Suppressor macrophage treated with lipopolysaccharide for 1 hour (primary cell): ENCODE results near the gene ZRANB3.

ENCODE experiments used
- DNase-seq, 3 donors: peaks; one replicate each; pipeline ENCODE4 v3.0.0-alpha.2; 2020 to 2022

Gene ZRANB3

GRCh38 chr2:135246711-135247270 lies 284.2 kb downstream of the ZRANB3 start:
- no peak for DNase-seq

DNA sequence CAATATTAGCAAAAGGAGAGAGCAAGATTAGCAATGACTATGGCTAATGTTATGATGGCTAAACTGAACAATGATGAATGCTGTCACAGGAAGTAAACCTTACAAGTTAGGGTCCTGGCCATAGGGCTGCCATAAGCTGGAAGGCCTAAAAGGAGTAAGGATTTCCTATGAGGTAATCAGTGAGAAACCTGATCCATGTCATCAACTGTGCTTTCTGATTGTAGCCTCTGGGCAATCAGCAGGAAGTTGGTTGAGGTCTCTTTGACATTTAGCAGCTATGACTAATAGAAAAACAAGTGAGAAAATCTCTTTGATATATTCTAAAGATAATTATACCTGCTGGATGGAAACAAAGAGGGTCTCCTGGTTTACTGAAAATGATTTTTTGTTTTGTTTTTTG lies 285.9 kb downstream of the ZRANB3 start:
- no peak for DNase-seq

- no peak for DNase-seq
Observed at GRCh38 chr2:135238651-135239050, 292.4 kb downstream of the ZRANB3 start.

DNA sequence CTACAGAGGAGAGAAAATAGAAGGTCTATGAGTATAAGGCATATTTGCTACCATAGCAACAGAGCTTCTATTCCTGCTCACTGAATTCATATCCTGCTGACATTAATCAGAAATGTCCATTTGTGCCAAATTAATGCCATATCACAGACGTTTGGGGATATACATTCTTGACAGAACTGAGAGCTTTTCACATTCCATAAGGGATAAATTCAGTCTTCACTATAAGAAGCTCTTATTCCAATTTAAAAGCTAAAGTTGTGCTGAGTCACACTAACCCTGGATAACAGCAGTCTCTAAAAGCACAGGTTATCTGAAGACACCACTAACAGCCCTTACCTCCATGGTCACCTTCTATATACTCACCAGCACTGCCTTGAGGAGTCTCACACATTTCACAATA lies 300.9 kb downstream of the ZRANB3 start:
- no peak for DNase-seq

DNA sequence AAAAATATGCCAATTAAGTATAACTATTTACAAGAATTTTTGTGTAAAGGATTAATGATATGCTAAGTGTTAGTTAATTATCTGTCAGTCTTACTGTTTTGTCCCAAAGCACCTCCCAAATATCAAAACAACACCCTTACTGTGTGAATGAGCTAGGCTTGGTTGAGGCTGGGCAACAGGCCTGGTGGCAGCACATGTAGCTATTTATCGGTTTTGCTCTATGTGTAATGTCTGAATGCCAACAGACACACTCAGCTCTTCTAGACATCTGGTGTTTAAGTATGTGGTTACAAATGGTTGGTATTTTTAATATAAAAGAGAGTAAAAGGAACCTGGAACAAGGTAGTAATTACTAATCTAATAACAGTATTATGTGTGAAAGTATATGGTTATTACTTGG lies 303.6 kb downstream of the ZRANB3 start:
- no peak for DNase-seq

DNA sequence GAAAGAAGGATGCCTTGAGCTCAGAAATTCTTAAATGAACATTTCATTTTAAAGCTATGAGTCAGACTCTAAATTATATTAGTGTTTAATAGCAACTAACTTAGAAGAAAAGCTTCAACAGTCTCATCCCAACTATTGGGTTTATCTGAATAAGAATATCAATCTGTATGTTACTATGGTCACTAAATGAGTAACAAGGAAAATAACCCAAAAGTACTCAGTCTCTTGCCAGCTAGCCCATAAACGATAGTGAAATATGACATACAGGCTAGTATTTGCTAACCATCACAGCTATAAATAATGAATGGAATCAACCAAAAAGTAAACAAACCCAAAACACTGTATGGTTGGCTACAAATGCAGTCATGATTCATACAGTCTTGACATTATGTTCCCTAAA lies 304.1 kb downstream of the ZRANB3 start:
- no peak for DNase-seq

DNA sequence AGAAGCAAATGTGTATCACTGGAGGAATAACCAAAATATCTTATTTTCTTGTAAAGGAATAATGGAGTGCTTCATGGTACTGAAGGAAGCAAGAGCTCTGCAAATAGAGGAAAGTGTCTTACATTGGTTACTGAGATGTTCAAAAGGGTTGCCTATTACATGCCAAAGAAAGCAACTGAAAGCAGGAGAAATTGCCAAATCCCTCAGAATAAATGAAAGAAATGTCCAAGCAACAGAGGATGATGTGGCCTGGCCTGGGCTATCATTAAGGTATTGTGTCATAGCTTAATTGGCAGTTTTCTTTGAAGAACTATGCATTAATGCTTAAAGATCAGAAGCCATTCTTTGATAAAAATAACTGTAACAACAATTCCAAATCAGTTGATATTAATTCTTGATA lies 305.2 kb downstream of the ZRANB3 start:
- DNase-seq: no peak

DNA sequence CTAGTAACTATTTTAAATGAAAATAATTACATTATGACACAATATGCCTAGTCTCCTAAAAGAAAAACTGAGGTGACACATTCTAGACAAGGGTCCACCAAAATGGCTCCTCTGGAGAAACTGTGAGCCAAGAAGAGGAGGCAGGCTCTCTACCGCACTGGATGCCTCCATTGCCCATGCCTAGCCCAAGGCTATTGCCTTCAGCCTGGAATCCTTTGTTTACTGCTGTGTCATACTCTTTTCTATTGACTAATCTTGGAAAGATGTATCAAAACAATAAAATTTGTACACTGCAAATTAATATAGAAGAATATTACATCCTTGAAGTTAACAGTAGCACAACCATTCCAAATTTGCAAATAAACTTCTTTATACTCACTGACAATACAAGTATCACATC lies 311.8 kb downstream of the ZRANB3 start:
- no peak for DNase-seq

- no peak for DNase-seq
Observed at GRCh38 chr2:135218426-135218825, 312.6 kb downstream of the ZRANB3 start.

DNA sequence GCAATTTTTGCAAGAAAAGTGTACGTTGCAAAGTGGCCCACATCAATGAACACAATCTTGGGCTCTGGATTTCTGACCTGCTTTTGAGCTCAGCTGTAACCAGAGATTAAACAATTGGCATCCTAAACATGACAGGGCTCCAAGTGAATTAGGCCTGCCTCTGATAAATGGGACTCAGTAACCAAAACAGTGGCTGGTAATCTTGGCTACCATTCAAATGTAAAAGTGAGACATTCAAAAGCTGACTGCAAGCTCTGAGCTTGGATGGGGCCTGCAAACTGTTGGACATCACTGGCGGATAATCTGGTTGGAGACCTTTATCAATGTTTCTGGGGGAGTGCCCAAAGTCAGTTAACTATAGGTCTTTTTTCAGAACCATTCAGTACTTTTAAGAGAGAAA lies 318.3 kb downstream of the ZRANB3 start:
- DNase-seq: no peak

DNA sequence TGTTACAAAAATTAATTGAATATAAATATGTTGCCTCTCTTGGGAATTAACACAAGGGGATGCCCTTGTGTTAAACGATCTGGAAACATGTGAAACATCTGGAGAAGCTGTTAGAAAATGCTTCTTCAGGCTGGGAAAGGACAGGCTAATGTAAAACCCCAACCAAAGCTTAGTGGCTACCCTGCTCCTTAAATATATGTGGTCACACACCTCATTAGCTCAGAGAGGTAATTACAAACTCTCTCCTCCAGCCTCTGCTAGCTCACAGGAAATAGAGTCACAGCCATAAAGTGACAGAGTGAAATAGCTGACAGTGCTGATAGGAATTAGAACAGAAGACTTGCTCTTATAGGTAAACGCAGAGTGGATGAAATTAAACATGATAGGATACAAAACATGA lies 323.0 kb downstream of the ZRANB3 start:
- no peak for DNase-seq

- no peak for DNase-seq
Observed at GRCh38 chr2:135203944-135204343, 327.1 kb downstream of the ZRANB3 start.

- no peak for DNase-seq
Observed at GRCh38 chr2:135202751-135203150, 328.3 kb downstream of the ZRANB3 start.

- no peak for DNase-seq
Observed at GRCh38 chr2:135198481-135198880, 332.5 kb downstream of the ZRANB3 start.

GRCh38 chr2:135190799-135191198 lies 340.2 kb downstream of the ZRANB3 start:
- no peak for DNase-seq

GRCh38 chr2:135189148-135189547 lies 341.9 kb downstream of the ZRANB3 start:
- DNase-seq: no peak

DNA sequence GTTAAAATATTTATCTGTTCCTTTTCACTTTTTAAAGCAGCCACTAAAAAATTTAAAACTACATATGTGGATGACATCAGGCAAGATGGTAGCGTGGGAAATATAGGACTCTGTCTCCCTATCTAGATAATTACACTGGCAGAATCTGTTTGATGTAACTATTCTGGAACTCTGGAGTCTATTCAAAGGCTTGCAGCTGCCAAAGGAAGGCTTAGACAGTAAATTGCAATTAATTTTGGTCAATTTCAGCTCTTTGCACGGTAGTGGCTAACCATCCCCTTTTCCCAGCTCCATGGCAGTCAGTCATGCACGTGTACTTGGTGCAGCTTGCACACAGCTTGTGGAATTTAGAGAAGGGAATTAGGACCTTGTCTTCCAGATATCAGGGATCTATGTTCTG lies 343.7 kb downstream of the ZRANB3 start:
- no peak for DNase-seq

GRCh38 chr2:135186054-135186453 lies 345.0 kb downstream of the ZRANB3 start:
- DNase-seq: no peak

DNA sequence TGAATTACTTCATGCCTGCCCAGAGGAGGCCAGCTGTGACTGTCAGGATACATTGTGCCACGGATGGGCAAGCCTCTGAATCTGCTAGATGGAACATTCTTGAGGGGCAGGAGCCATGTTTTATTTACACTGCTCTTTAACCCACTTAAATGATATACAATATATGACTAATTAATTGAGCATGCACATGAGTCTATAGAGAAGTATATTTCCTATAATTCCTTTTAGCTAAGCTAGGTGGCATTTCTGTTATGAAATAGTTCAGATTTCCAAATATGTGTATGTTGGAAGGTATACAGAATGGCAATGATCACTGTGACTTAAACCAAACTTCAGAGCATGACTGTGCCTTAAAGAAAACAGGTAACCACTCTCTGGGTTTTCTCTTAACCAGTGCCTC lies 347.2 kb downstream of the ZRANB3 start:
- DNase-seq: no peak

GRCh38 chr2:135182601-135183000 lies 348.4 kb downstream of the ZRANB3 start:
- DNase-seq: no peak

- DNase-seq: no peak
Observed at GRCh38 chr2:135182190-135182589, 348.8 kb downstream of the ZRANB3 start.

- no peak for DNase-seq
Observed at GRCh38 chr2:135179689-135180088, 351.3 kb downstream of the ZRANB3 start.

GRCh38 chr2:135175177-135175576 lies 355.8 kb downstream of the ZRANB3 start:
- DNase-seq: no peak

DNA sequence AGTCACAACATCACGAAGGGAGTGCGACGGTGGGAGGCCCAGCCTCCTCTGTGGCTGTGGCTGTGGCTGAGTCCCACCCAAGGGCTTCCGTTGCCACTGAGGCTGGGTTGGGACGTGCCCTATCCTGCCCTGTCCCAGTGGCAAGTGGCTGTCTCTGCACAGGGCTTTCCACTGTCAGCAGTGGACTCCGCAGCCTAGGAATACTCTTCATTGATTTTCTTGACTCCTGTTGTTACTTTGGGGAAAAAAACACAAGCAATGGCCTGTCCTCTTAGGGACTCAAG lies 356.3 kb downstream of the ZRANB3 start:
- DNase-seq: no peak

- DNase-seq: no peak
Observed at GRCh38 chr2:135174049-135174809, 356.8 kb downstream of the ZRANB3 start.
